Trophoblast cell (in vitro differentiated cells and primary cell): ENCODE results near the gene NAT8.
A peak's percentile ranks its signal among the peaks of the same experiment; 100 is the strongest.
"Not testable (repeated sequence)": the region's sequence is repeated elsewhere in the genome, so short reads cannot be mapped to it uniquely, and the experiment has no call there.

Experiments
- DNase-seq, 2 donors: peaks; one replicate each; pipeline ENCODE4 v3.0.0-alpha.2; 2016
- H2AFZ ChIP-seq: 2 replicates; pipeline ENCODE4 v1.6.1; 2013; ENCODE audit warnings: low read length, moderate library complexity, mild to moderate bottlenecking; ENCODE audit not compliant: insufficient read depth, poor library complexity
- H2AK5ac ChIP-seq: 2 replicates; pipeline ENCODE4 v1.6.1; 2013; ENCODE audit warnings: mild to moderate bottlenecking, low read length
- H2BK120ac ChIP-seq: 2 replicates; pipeline ENCODE4 v1.6.1; 2013; ENCODE audit warnings: low read length, mild to moderate bottlenecking, moderate library complexity; ENCODE audit not compliant: insufficient read depth, poor library complexity
- H2BK12ac ChIP-seq: 2 replicates; pipeline ENCODE4 v1.6.1; 2013; ENCODE audit warnings: mild to moderate bottlenecking, low read length, moderate library complexity
- H2BK5ac ChIP-seq: 2 replicates; pipeline ENCODE4 v1.6.1; 2013; ENCODE audit warnings: low read length, low read depth, moderate library complexity, mild to moderate bottlenecking; ENCODE audit not compliant: poor library complexity
- H3K14ac ChIP-seq: 2 replicates; pipeline ENCODE4 v1.6.1; 2013; ENCODE audit warnings: mild to moderate bottlenecking, low read length
- H3K18ac ChIP-seq: 2 replicates; pipeline ENCODE4 v1.6.1; 2013; ENCODE audit warnings: mild to moderate bottlenecking, low read length
- H3K23ac ChIP-seq: 2 replicates; pipeline ENCODE4 v1.6.1; 2013; ENCODE audit warnings: low read length
- H3K27ac ChIP-seq: 2 replicates; pipeline ENCODE4 v1.5.1; 2013; ENCODE audit warnings: low read depth, mild to moderate bottlenecking, inconsistent platforms, low read length, moderate library complexity
- H3K27me3 ChIP-seq: 2 replicates; pipeline ENCODE4 v1.6.1; 2013; ENCODE audit warnings: inconsistent platforms, mild to moderate bottlenecking, low read length, moderate library complexity; ENCODE audit not compliant: insufficient read depth
- H3K36me3 ChIP-seq, 2 experiments: 1 replicate in 1 of 2; 2 replicates in 1 of 2; pipeline ENCODE4 v1.6.1; 2013; ENCODE audit warnings: low read length in 2 of 2, mild to moderate bottlenecking in 2 of 2, moderate library complexity in 1 of 2; ENCODE audit not compliant: insufficient read depth in 2 of 2, control insufficient read depth in 1 of 2
- H3K4ac ChIP-seq: 2 replicates; pipeline ENCODE4 v1.6.1; 2013; ENCODE audit warnings: low read depth, mild to moderate bottlenecking, low read length, moderate library complexity
- H3K4me1 ChIP-seq, 2 experiments: 1 replicate in 1 of 2; 2 replicates in 1 of 2; pipeline ENCODE4 v1.6.1; 2013; ENCODE audit warnings: low read length in 2 of 2, mild to moderate bottlenecking in 2 of 2, moderate library complexity in 1 of 2; ENCODE audit not compliant: insufficient read depth in 2 of 2, control insufficient read depth in 1 of 2
- H3K4me2 ChIP-seq: 2 replicates; pipeline ENCODE4 v1.6.1; 2013; ENCODE audit warnings: inconsistent platforms, mild to moderate bottlenecking, low read length, moderate library complexity
- H3K4me3 ChIP-seq: 2 replicates; pipeline ENCODE4 v1.5.1; 2013; ENCODE audit warnings: mild to moderate bottlenecking, low read depth, low read length, inconsistent platforms
- H3K79me1 ChIP-seq: one replicate; pipeline ENCODE4 v1.6.1; 2013; ENCODE audit warnings: low read length
- H3K79me2 ChIP-seq: 2 replicates; pipeline ENCODE4 v1.6.1; 2013; ENCODE audit warnings: low read length, mild to moderate bottlenecking; ENCODE audit not compliant: control insufficient read depth, insufficient read depth, poor library complexity
- H3K9ac ChIP-seq: 2 replicates; pipeline ENCODE4 v1.6.1; 2013; ENCODE audit warnings: mild to moderate bottlenecking, low read length
- H3K9me3 ChIP-seq: 2 replicates; pipeline ENCODE4 v1.6.1; 2013; ENCODE audit warnings: low read depth, mild to moderate bottlenecking, control low read depth, inconsistent platforms, low read length; ENCODE audit not compliant: insufficient read depth
- H4K12ac ChIP-seq: 2 replicates; pipeline ENCODE4 v1.6.1; 2013; ENCODE audit warnings: low read depth, mild to moderate bottlenecking, low read length, moderate library complexity
- H4K8ac ChIP-seq: 2 replicates; pipeline ENCODE4 v1.6.1; 2013; ENCODE audit warnings: low read depth, mild to moderate bottlenecking, low read length, moderate library complexity
- H4K91ac ChIP-seq: one replicate; pipeline ENCODE4 v1.6.1; 2013; ENCODE audit warnings: low read depth, mild to moderate bottlenecking, low read length, moderate library complexity
- WGBS: extraction: QIAGEN DNeasy Blood & Tissue Kit; methylation state at CpG from one replicate; pipeline ENCODE4 v1.1.7; 2013; ENCODE audit warnings: missing lambda C conversion rate; ENCODE audit not compliant: insufficient read length, insufficient coverage; ENCODE audit errors: extremely low coverage; 5-methylcytosine and 5-hydroxymethylcytosine counted together

Gene NAT8

GRCh38 chr2:73684905-73685304 lies 42.7 kb upstream of the NAT8 start:
- not testable (repeated sequence) for H2BK120ac ChIP-seq
- no CpG with 5 or more reads among the region's 9 CpGs for WGBS

GRCh38 chr2:73684325-73684724 lies 42.1 kb upstream of the NAT8 start:
- not testable (repeated sequence) for H2BK120ac ChIP-seq, H2BK5ac ChIP-seq, H3K36me3 ChIP-seq, H4K12ac ChIP-seq, H2AK5ac ChIP-seq, H3K4ac ChIP-seq, H4K8ac ChIP-seq, H3K14ac ChIP-seq, H3K18ac ChIP-seq, H2AFZ ChIP-seq, DNase-seq, H3K4me1 ChIP-seq, H4K91ac ChIP-seq, H3K79me2 ChIP-seq, H3K9ac ChIP-seq, H3K4me3 ChIP-seq, H3K79me1 ChIP-seq, H3K23ac ChIP-seq, H2BK12ac ChIP-seq, H3K4me2 ChIP-seq, H3K27me3 ChIP-seq, H3K27ac ChIP-seq, H3K9me3 ChIP-seq
- no CpG with 5 or more reads among the region's 1 CpG for WGBS

More at GRCh38 chr2:73684905-73685304, 42.7 kb upstream of the NAT8 start:
- not testable (repeated sequence) for H4K8ac ChIP-seq, H3K27ac ChIP-seq, H3K9me3 ChIP-seq, H2AFZ ChIP-seq, H4K91ac ChIP-seq, H3K23ac ChIP-seq, H3K79me2 ChIP-seq, H2BK5ac ChIP-seq, H3K14ac ChIP-seq, H3K79me1 ChIP-seq, H3K18ac ChIP-seq, H3K9ac ChIP-seq, H3K4ac ChIP-seq, H2BK12ac ChIP-seq, DNase-seq, H3K36me3 ChIP-seq, H2AK5ac ChIP-seq, H3K4me2 ChIP-seq, H3K4me1 ChIP-seq, H4K12ac ChIP-seq, H3K4me3 ChIP-seq, H3K27me3 ChIP-seq

GRCh38 chr2:73679951-73680571 lies 37.8 kb upstream of the NAT8 start:
- not testable (repeated sequence) for H3K4me3 ChIP-seq, H3K79me2 ChIP-seq, H2AFZ ChIP-seq, H4K12ac ChIP-seq, H3K79me1 ChIP-seq, H2AK5ac ChIP-seq, H3K23ac ChIP-seq, H2BK120ac ChIP-seq, H3K36me3 ChIP-seq, H3K27me3 ChIP-seq, H3K9ac ChIP-seq, H3K27ac ChIP-seq, H3K14ac ChIP-seq, H3K4me1 ChIP-seq, H4K91ac ChIP-seq, H2BK5ac ChIP-seq, H3K18ac ChIP-seq, H3K9me3 ChIP-seq, H2BK12ac ChIP-seq, H3K4ac ChIP-seq, H3K4me2 ChIP-seq, H4K8ac ChIP-seq
- WGBS: no CpG with 5 or more reads among the region's 5 CpGs
- DNase-seq: peak in 1 of 2 donors; percentile 50

- not testable (repeated sequence) for H4K12ac ChIP-seq, H3K9ac ChIP-seq, H2BK12ac ChIP-seq, H4K8ac ChIP-seq, H2BK120ac ChIP-seq, H3K14ac ChIP-seq, H3K36me3 ChIP-seq, H3K79me2 ChIP-seq, DNase-seq, H3K4me3 ChIP-seq, H3K79me1 ChIP-seq, H4K91ac ChIP-seq, H3K9me3 ChIP-seq, H2AK5ac ChIP-seq, H3K4me2 ChIP-seq, H3K18ac ChIP-seq, H2AFZ ChIP-seq, H3K27ac ChIP-seq, H3K23ac ChIP-seq, H3K27me3 ChIP-seq, H2BK5ac ChIP-seq, H3K4me1 ChIP-seq, H3K4ac ChIP-seq
- no CpG with 5 or more reads among the region's 2 CpGs for WGBS
Observed at GRCh38 chr2:73679237-73679636, 37.0 kb upstream of the NAT8 start.
